ENCODE data around the gene SMIM22. TPM values are rescaled to one million over a fixed set of nuclear protein-coding genes. Genes with fewer than 3 reads are reported as not detected.
A peak's percentile ranks its signal among the peaks of the same experiment; 100 is the strongest.

SMIM22 gene
- not detected for polyA plus RNA-seq (2013, experiment 1 of 2)
- polyA plus RNA-seq (2013, experiment 2 of 2): not detected

- H2BK12ac ChIP-seq (ENCODE audit: low read length): peak within 1 kb of the TSS; percentile 22
- no peak within 1 kb of the TSS for H3K27ac ChIP-seq (replicated peaks; ENCODE audit: low read length)
- no peaks in the 10 kb centered on the region for H3K79me1 ChIP-seq (ENCODE audit: low read depth, low read length)
- no peak for DNase-seq (ENCODE audit: low spot score)
- H3K27me3 ChIP-seq (ENCODE audit: control insufficient read depth in 3 of 3, insufficient read depth in 3 of 3, low read depth in 1 of 3, low read length in 3 of 3): peaks cover 0 to 2% (median 0%) of the 10 kb centered on the region in 3 experiments
- H3K4me3 ChIP-seq (ENCODE audit: low read length in 2 of 2): no peak within 1 kb of the TSS
- peak within 1 kb of the TSS; percentile 24 for H2BK5ac ChIP-seq (ENCODE audit: low read length)
- no peak within 1 kb of the TSS for H3K4ac ChIP-seq (ENCODE audit: low read length)
- no peak within 1 kb of the TSS for H2BK15ac ChIP-seq (ENCODE audit: low read length)
- no peak within 1 kb of the TSS for H3K23ac ChIP-seq (ENCODE audit: low read depth, low read length, poor library complexity)
- peak within 1 kb of the TSS; percentile 56 for H2AK5ac ChIP-seq (ENCODE audit: low read depth, low read length)
- H4K8ac ChIP-seq (ENCODE audit: low read depth, low read length): peak within 1 kb of the TSS; percentile 82
- H3K4me1 ChIP-seq (ENCODE audit: control insufficient read depth in 2 of 2, insufficient read depth in 1 of 2, low read depth in 1 of 2, low read length in 2 of 2): no peaks in the 10 kb centered on the region
- no peak within 1 kb of the TSS for H2AFZ ChIP-seq (ENCODE audit: low read length)
- no peak within 1 kb of the TSS for H4K91ac ChIP-seq (ENCODE audit: low read depth, low read length, poor library complexity)
- peak within 1 kb of the TSS; percentile 48 for H3K18ac ChIP-seq (ENCODE audit: low read length)
- H3K9ac ChIP-seq (ENCODE audit: low read depth, low read length, poor library complexity): no peak within 1 kb of the TSS
- H3K4me2 ChIP-seq (ENCODE audit: insufficient read depth, low read length, poor library complexity, severe bottlenecking): no peak within 1 kb of the TSS
- no peaks in the 10 kb centered on the region for H3K9me3 ChIP-seq (replicated peaks in 1 of 2; ENCODE audit: control insufficient read depth in 2 of 2, insufficient read depth in 1 of 2, low read depth in 1 of 2, low read length in 2 of 2)
- peaks cover 10 to 14% of the 10 kb centered on the region in 2 donors for H3K36me3 ChIP-seq (replicated peaks in 1 of 2; ENCODE audit: control insufficient read depth in 2 of 2, insufficient read depth in 2 of 2, low read length in 2 of 2)
- no peak within 1 kb of the TSS for H3K14ac ChIP-seq (ENCODE audit: low read length)
- no CpG with 5 or more reads among the region's 14 CpGs for WGBS, 2 donors (ENCODE audit: extremely low coverage in 2 of 2, insufficient read length in 2 of 2, insufficient replicate concordance in 1 of 2)
- no peak within 1 kb of the TSS for H2BK120ac ChIP-seq (ENCODE audit: low read depth, low read length)
These were observed at the start of gene SMIM22 for GRCh38 chr16:4795181-4795827. Gene SMIM22, plus strand, starts transcription at chr16:4795369. Its CDS starts 366 bp downstream, at chr16:4795735.

- H3K9ac ChIP-seq (ENCODE audit: low read depth, low read length, poor library complexity): no peak overlapping the region
- H3K14ac ChIP-seq (ENCODE audit: low read length): no peak overlapping the region
- no peak for DNase-seq (ENCODE audit: low spot score)
- H2BK15ac ChIP-seq (ENCODE audit: low read length): no peak overlapping the region
- H3K18ac ChIP-seq (ENCODE audit: low read length): no peak overlapping the region
- H2BK120ac ChIP-seq (ENCODE audit: low read depth, low read length): no peak overlapping the region
- no peak overlapping the region for H3K23ac ChIP-seq (ENCODE audit: low read depth, low read length, poor library complexity)
- H3K27me3 ChIP-seq (ENCODE audit: control insufficient read depth in 3 of 3, insufficient read depth in 3 of 3, low read depth in 1 of 3, low read length in 3 of 3): no peaks in the 10 kb centered on the region
- H2BK5ac ChIP-seq (ENCODE audit: low read length): no peak overlapping the region
- no peak overlapping the region for H3K4me2 ChIP-seq (ENCODE audit: insufficient read depth, low read length, poor library complexity, severe bottlenecking)
- no CpG with 5 or more reads among the region's 8 CpGs for WGBS, 2 donors (ENCODE audit: extremely low coverage in 2 of 2, insufficient read length in 2 of 2, insufficient replicate concordance in 1 of 2)
- H3K4ac ChIP-seq (ENCODE audit: low read length): no peak overlapping the region
- H3K9me3 ChIP-seq (replicated peaks in 1 of 2; ENCODE audit: control insufficient read depth in 2 of 2, insufficient read depth in 1 of 2, low read depth in 1 of 2, low read length in 2 of 2): no peaks in the 10 kb centered on the region
- no peak overlapping the region for H2AFZ ChIP-seq (ENCODE audit: low read length)
- no peak overlapping the region for H3K27ac ChIP-seq (replicated peaks; ENCODE audit: low read length)
- H3K79me1 ChIP-seq (ENCODE audit: low read depth, low read length): no peaks in the 10 kb centered on the region
- H4K8ac ChIP-seq (ENCODE audit: low read depth, low read length): no peak overlapping the region
- no peak overlapping the region for H2AK5ac ChIP-seq (ENCODE audit: low read depth, low read length)
- H4K91ac ChIP-seq (ENCODE audit: low read depth, low read length, poor library complexity): no peak overlapping the region
- peaks cover 0 to 7% of the 10 kb centered on the region in 2 donors for H3K4me1 ChIP-seq (ENCODE audit: control insufficient read depth in 2 of 2, insufficient read depth in 1 of 2, low read depth in 1 of 2, low read length in 2 of 2)
- H3K36me3 ChIP-seq (replicated peaks in 1 of 2; ENCODE audit: control insufficient read depth in 2 of 2, insufficient read depth in 2 of 2, low read length in 2 of 2): peaks cover 7 to 11% of the 10 kb centered on the region in 2 donors
- H3K4me3 ChIP-seq (ENCODE audit: low read length in 2 of 2): no peak overlapping the region
- no peak overlapping the region for H2BK12ac ChIP-seq (ENCODE audit: low read length)
These were observed 49.0 kb upstream of the SMIM22 start for GRCh38 chr16:4746215-4746614.

GRCh38 chr16:4746991-4747574, 48.1 kb upstream of the SMIM22 start:
- no peak overlapping the region for H3K4ac ChIP-seq (ENCODE audit: low read length)
- no peak overlapping the region for H2BK5ac ChIP-seq (ENCODE audit: low read length)
- H3K79me1 ChIP-seq (ENCODE audit: low read depth, low read length): no peaks in the 10 kb centered on the region
- no peak overlapping the region for H4K91ac ChIP-seq (ENCODE audit: low read depth, low read length, poor library complexity)
- no peak for DNase-seq (ENCODE audit: low spot score)
- peaks cover 0 to 7% of the 10 kb centered on the region in 2 donors for H3K4me1 ChIP-seq (ENCODE audit: control insufficient read depth in 2 of 2, insufficient read depth in 1 of 2, low read depth in 1 of 2, low read length in 2 of 2)
- H3K23ac ChIP-seq (ENCODE audit: low read depth, low read length, poor library complexity): peak overlapping the region; percentile 87
- H3K4me2 ChIP-seq (ENCODE audit: insufficient read depth, low read length, poor library complexity, severe bottlenecking): no peak overlapping the region
- H3K4me3 ChIP-seq (ENCODE audit: low read length in 2 of 2): no peak overlapping the region
- H2AK5ac ChIP-seq (ENCODE audit: low read depth, low read length): peak overlapping the region; percentile 78
- no peak overlapping the region for H2BK120ac ChIP-seq (ENCODE audit: low read depth, low read length)
- H3K18ac ChIP-seq (ENCODE audit: low read length): no peak overlapping the region
- peak overlapping the region; percentile 22 for H3K27ac ChIP-seq (replicated peaks; ENCODE audit: low read length)
- no CpG with 5 or more reads among the region's 15 CpGs for WGBS, 2 donors (ENCODE audit: extremely low coverage in 2 of 2, insufficient read length in 2 of 2, insufficient replicate concordance in 1 of 2)
- peak overlapping the region; percentile 19 for H2BK12ac ChIP-seq (ENCODE audit: low read length)
- H3K9me3 ChIP-seq (replicated peaks in 1 of 2; ENCODE audit: control insufficient read depth in 2 of 2, insufficient read depth in 1 of 2, low read depth in 1 of 2, low read length in 2 of 2): no peaks in the 10 kb centered on the region
- H3K36me3 ChIP-seq (replicated peaks in 1 of 2; ENCODE audit: control insufficient read depth in 2 of 2, insufficient read depth in 2 of 2, low read length in 2 of 2): peaks cover 11 to 19% of the 10 kb centered on the region in 2 donors
- H2AFZ ChIP-seq (ENCODE audit: low read length): no peak overlapping the region
- peak overlapping the region; percentile 80 for H3K9ac ChIP-seq (ENCODE audit: low read depth, low read length, poor library complexity)
- no peak overlapping the region for H2BK15ac ChIP-seq (ENCODE audit: low read length)
- H3K27me3 ChIP-seq (ENCODE audit: control insufficient read depth in 3 of 3, insufficient read depth in 3 of 3, low read depth in 1 of 3, low read length in 3 of 3): no peaks in the 10 kb centered on the region
- H4K8ac ChIP-seq (ENCODE audit: low read depth, low read length): no peak overlapping the region
- no peak overlapping the region for H3K14ac ChIP-seq (ENCODE audit: low read length)

- no peak for DNase-seq (ENCODE audit: low spot score)
- Histone ChIP-seq H2BK15ac (ENCODE audit: low read length) (no peak overlapping the region), H3K4ac (ENCODE audit: low read length) (no peak overlapping the region), H2BK5ac (ENCODE audit: low read length) (peak overlapping the region; percentile 49), H3K9me3 (replicated peaks in 1 of 2; ENCODE audit: control insufficient read depth in 2 of 2, insufficient read depth in 1 of 2, low read depth in 1 of 2, low read length in 2 of 2) (no peaks in the 10 kb centered on the region), H2AK5ac (ENCODE audit: low read depth, low read length) (peak overlapping the region; percentile 69), H3K79me1 (ENCODE audit: low read depth, low read length) (no peaks in the 10 kb centered on the region), H3K4me2 (ENCODE audit: insufficient read depth, low read length, poor library complexity, severe bottlenecking) (no peak overlapping the region), H3K27me3 (ENCODE audit: control insufficient read depth in 3 of 3, insufficient read depth in 3 of 3, low read depth in 1 of 3, low read length in 3 of 3) (no peaks in the 10 kb centered on the region), H4K8ac (ENCODE audit: low read depth, low read length) (no peak overlapping the region), H3K36me3 (replicated peaks in 1 of 2; ENCODE audit: control insufficient read depth in 2 of 2, insufficient read depth in 2 of 2, low read length in 2 of 2) (peaks cover 16 to 29% of the 10 kb centered on the region in 2 donors), H4K91ac (ENCODE audit: low read depth, low read length, poor library complexity) (no peak overlapping the region), H3K14ac (ENCODE audit: low read length) (no peak overlapping the region), H3K4me1 (ENCODE audit: control insufficient read depth in 2 of 2, insufficient read depth in 1 of 2, low read depth in 1 of 2, low read length in 2 of 2) (peaks cover 0 to 7% of the 10 kb centered on the region in 2 donors), H3K27ac (replicated peaks; ENCODE audit: low read length) (no peak overlapping the region), H2BK12ac (ENCODE audit: low read length) (no peak overlapping the region), H3K9ac (ENCODE audit: low read depth, low read length, poor library complexity) (peak overlapping the region; percentile 12), H2AFZ (ENCODE audit: low read length) (no peak overlapping the region), H3K23ac (ENCODE audit: low read depth, low read length, poor library complexity) (peak overlapping the region; percentile 30), H3K18ac (ENCODE audit: low read length) (no peak overlapping the region), H3K4me3 (ENCODE audit: low read length in 2 of 2) (no peak overlapping the region), H2BK120ac (ENCODE audit: low read depth, low read length) (no peak overlapping the region)
- WGBS, 2 donors (ENCODE audit: extremely low coverage in 2 of 2, insufficient read length in 2 of 2, insufficient replicate concordance in 1 of 2): no CpG with 5 or more reads among the region's 14 CpGs
These were observed 47.1 kb upstream of the SMIM22 start for GRCh38 chr16:4747906-4748681.

All from neuronal stem cell (in vitro differentiated cells).